K562 (cell line): ENCODE results near the gene ABCG2. TPM values are rescaled to one million over a fixed set of nuclear protein-coding genes. Genes with fewer than 3 reads are reported as not detected.

Experiments
- ARID1B ChIP-seq: fragments of 450-650 bp; IDR thresholded peaks from 2 replicates; pipeline ENCODE4 v1.6.1; 2016; ENCODE audit warnings: antibody characterized with exemption, mild to moderate bottlenecking, inconsistent platforms
- CREM ChIP-seq: IDR thresholded peaks from 2 replicates; pipeline ENCODE4 v1.6.1; 2014; ENCODE audit warnings: antibody characterized with exemption, low read depth
- CTCF ChIP-seq, 3 experiments: IDR thresholded peaks in 2 of 3; conservative IDR thresholded peaks in 1 of 3; 2 replicates each; pipeline ENCODE4 v1.5.1; 2011 to 2012; ENCODE audit warnings: low read length in 3 of 3, mild to moderate bottlenecking in 3 of 3, control low read depth in 2 of 3, improper control_type of control experiment in 1 of 3, inconsistent platforms in 1 of 3, low read depth in 1 of 3, mixed read lengths in 1 of 3, moderate library complexity in 1 of 3; ENCODE audit not compliant: insufficient read depth in 2 of 3
- EHMT2 ChIP-seq: fragments of 450-650 bp; IDR thresholded peaks from 2 replicates; pipeline ENCODE4 v1.6.1; 2018; ENCODE audit warnings: antibody characterized with exemption
- HLTF ChIP-seq: fragments of 450-650 bp; IDR thresholded peaks from 2 replicates; pipeline ENCODE4 v1.6.1; 2016
- MEF2A ChIP-seq: IDR thresholded peaks from 2 replicates; pipeline ENCODE4 v1.6.1; 2011; ENCODE audit warnings: low read depth, mild to moderate bottlenecking, low read length, moderate library complexity; ENCODE audit not compliant: control insufficient read depth
- POLR2A ChIP-seq: fragments of 450-650 bp; conservative IDR thresholded peaks from 2 replicates; pipeline ENCODE4 v1.6.1; 2016
- RB1 ChIP-seq: fragments of 450-650 bp; IDR thresholded peaks from 2 replicates; pipeline ENCODE4 v1.6.1; 2017; ENCODE audit warnings: low read depth, mild to moderate bottlenecking
- RBFOX2 ChIP-seq: fragments of 200-400 bp; formaldehyde crosslinking; IDR thresholded peaks from 2 replicates; pipeline ENCODE4 v1.6.1; 2017; ENCODE audit warnings: low read depth, mild to moderate bottlenecking, low read length, moderate library complexity
- RFX5 ChIP-seq: IDR thresholded peaks from 2 replicates; pipeline ENCODE4 v1.6.1; 2011; ENCODE audit warnings: low read depth, mild to moderate bottlenecking, improper control_type of control experiment, low read length
- RFX7 ChIP-seq: fragments of 250-450 bp; sonication (Bioruptor Pico); IDR thresholded peaks from 2 replicates; pipeline ENCODE4 v1.5.1; 2021; ENCODE audit warnings: mild to moderate bottlenecking
- TBP ChIP-seq: optimal IDR thresholded peaks from 2 replicates; pipeline ENCODE3; 2011; ENCODE audit warnings: low read depth, low read length, improper control_type of control experiment
- THAP12 ChIP-seq: fragments of 250-450 bp; sonication (Bioruptor Pico); IDR thresholded peaks from 2 replicates; pipeline ENCODE4 v1.9.0; 2021; ENCODE audit warnings: mild to moderate bottlenecking, inconsistent platforms
- TOE1 ChIP-seq, 2 experiments: fragments of 450-650 bp in 1 of 2; sonication (generic) in 1 of 2; formaldehyde crosslinking in 1 of 2; IDR thresholded peaks; 2 replicates each; pipeline versions ENCODE4 v1.7.1 to v1.8.0; 2016 to 2022; ENCODE audit warnings: borderline replicate concordance in 2 of 2, mild to moderate bottlenecking in 2 of 2, antibody characterized with exemption in 1 of 2, inconsistent platforms in 1 of 2, low read depth in 1 of 2, missing genetic modification reagents in 1 of 2, moderate library complexity in 1 of 2
- ZNF318 ChIP-seq, 2 experiments: fragments of 450-650 bp; IDR thresholded peaks; 2 replicates each; pipeline ENCODE4 v1.6.1; 2016; ENCODE audit warnings: mild to moderate bottlenecking in 2 of 2, borderline replicate concordance in 1 of 2, low read depth in 1 of 2, moderate library complexity in 1 of 2
- ZNF551 ChIP-seq: fragments of 250-450 bp; sonication (Bioruptor Pico); IDR thresholded peaks from 2 replicates; pipeline ENCODE4 v1.5.0; 2021; ENCODE audit warnings: mild to moderate bottlenecking, moderate library complexity
- polyA plus RNA-seq, 8 experiments: library from polyadenylated mRNA; depleted of rRNA in 4 of 8; stranded (reverse) in 5 of 8; unstranded in 3 of 8; fragments of >200 nt; fragmentation: Nextera tagmentation in 2 of 8; fragmentation: Illumina TruSeq in 1 of 8; extraction: Ambion mirVana in 2 of 8; extraction: Trizol in 1 of 8; gene quantifications; 2 replicates each; pipeline versions ENCODE4 v1.2.1 to v1.2.3, GENCODE V29; 2011 to 2014; ENCODE audit warnings: inconsistent platforms in 1 of 8, missing spikeins in 1 of 8
- total RNA-seq, 7 experiments: library from RNA; depleted of rRNA in 6 of 7; stranded (reverse); fragments of >200 nt in 6 of 7; fragmentation: Illumina TruSeq in 2 of 7; extraction: Trizol in 2 of 7; gene quantifications; 2 replicates each; pipeline versions ENCODE4 v1.2.1 to v1.2.3, GENCODE V29; 2011 to 2021; ENCODE audit warnings: low replicate concordance in 1 of 7

ABCG2 gene
- total and polyA plus RNA-seq, 9 of the 15 experiments (the other 6 are each of a cell fraction or from before 2014, with no cell fraction given), result 0.01 to 0.36 (median 0.11) TPM; not detected in 4

- TF ChIP-seq CTCF (IDR thresholded peaks at IDR 0.05 in 2 of 3, conservative IDR thresholded peaks at IDR 0.05 in 1 of 3; ENCODE audit: insufficient read depth in 2 of 3, low read depth in 1 of 3, low read length in 3 of 3) (no peak), HLTF (no peak), ZNF551 (no peak), EHMT2 (no peak), CREM (no peak), RB1 (peak; percentile 14; the same call in 1 of the 2 replicates), MEF2A (no peak), POLR2A (no peak), RBFOX2 (no peak), ZNF318 (IDR thresholded peaks at IDR 0.05; ENCODE audit: borderline replicate concordance in 1 of 2, low read depth in 1 of 2) (no peak), ARID1B (peak; percentile 55), RFX7 (CRISPR knock-in tag) (no peak), THAP12 (no peak), TOE1 (IDR thresholded peaks at IDR 0.05; ENCODE audit: borderline replicate concordance) (no peak), TOE1 (CRISPR knock-in tag; IDR thresholded peaks at IDR 0.05; ENCODE audit: borderline replicate concordance, low read depth) (no peak), TBP (peak; percentile 14), RFX5 (no peak)
Observed at GRCh38 chr4:88158489-88159228, at the start of gene ABCG2 (continued).
